Activated CD8-positive, alpha-beta memory T cell treated with anti-CD3 and anti-CD28 coated beads for 1 hour (primary cell): Measurements from ENCODE around the gene PPP1R37.

Source experiments
- DNase-seq, 2 donors: peaks; one replicate each; pipeline ENCODE4 v3.0.0-alpha.2; 2020; ENCODE audit warnings: low read depth in 1 of 2; ENCODE audit errors: extremely low read depth in 1 of 2

The PPP1R37 gene

DNA sequence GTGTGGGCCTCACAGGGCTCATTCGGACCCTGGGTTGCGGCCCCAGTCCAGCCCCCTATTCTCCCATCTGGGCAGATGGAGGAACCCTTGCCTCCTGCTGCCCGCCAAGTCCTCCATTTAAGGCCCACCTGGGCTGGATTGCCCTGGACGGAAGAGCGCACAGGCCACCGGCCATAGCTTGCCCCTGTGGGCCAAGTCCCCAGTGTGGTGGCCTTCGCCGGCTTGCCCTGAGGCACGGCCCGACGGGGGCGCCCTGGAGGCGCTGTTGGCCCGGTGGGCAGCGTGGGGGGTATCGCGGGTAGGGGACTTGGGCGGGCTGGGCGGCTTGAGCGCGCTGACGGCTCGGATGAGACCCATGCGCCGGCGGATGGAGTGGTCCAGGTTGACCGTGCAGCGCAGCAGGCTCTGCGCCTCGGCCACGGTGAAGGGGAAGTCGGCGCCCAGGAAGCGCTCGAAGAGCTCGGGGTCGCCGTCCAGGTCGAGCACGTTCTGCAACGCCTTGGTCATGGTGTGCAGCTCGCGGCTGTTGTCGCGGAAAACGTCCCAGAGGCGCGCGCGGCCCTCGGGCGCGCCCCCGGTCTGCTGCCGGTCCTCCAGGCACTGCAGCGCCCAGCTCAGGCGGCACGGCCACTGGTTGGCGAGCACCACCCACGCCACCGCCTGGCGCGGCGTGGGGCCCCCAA is 59.0 kb downstream of the PPP1R37 start:
- no peak for DNase-seq

DNA sequence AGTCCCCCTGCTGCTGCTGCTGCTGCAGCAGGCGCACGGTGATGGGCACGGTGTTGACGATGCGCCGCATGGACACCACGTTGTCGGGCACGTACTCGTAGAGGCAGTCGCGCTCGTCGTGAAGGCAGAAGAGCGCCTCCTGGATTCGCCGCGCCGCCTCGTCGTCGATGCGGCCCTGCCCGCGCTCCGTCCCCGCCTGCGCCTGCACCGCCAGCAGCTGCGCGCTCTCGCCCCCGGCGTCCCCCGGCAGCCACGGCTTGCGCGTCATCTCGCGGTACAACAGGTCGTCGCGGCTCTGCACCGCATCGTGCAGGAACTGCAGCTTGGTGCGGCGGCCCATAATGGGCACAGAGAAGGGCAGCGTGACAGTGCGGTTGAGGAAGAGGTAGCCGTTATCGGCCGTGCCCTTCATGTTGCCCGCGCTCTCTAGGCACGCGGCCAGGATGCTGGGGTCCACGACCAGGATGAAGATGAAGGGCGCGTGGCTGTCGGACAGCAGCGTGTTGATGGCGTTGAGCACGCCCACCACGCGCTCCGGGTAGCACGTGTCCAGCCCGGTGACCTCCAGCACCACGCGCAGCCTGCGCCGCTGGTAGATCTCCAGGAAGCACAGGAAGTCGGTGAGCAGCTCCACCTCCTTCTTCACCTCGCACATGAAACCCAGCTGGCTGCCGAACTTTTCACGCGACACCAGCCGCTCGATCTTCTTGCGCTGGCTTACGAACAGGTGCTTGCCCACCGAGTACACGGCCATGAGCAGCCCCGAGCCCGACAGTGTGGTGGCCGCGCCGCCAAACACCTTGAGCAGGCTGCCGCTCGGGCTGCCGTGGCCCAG is 59.7 kb downstream of the PPP1R37 start:
- DNase-seq: peak in 1 of 2 donors; percentile 19

DNA sequence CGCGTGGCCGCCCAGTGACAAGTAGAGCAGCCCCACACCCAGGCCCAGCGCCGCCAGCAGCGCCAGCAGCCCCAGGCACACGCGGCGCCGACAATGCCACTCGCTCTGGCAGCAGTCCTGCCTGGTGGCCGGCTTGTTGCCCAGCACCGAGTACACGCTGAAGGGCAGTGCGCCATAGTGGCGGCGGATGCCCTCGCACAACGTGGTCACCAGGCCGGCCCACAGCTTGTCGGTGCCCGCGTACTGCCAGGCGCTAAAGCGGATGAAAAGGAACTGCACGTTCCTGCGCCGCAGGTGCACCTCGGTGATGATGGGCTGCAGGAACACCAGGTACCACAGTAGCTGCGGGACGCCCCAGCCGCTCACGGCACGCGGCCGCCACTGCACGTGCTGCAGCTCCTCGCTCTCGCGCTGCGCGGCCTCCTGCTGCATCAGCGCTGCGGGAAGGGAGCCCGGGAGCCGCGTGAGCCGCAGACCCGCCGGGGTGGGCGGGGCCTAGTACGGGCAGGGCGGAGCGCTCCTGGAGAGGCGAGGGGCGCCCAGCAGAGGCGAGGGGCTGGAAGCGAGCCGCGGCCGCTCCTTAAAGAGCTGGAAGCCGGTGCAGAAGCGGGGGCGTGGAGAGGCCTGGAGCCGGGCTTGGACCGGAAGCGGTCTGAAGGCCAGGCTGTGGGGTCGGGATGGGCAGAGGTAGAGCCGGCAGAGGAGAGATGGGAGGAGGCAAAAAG is 60.5 kb downstream of the PPP1R37 start:
- DNase-seq: peak in 1 of 2 donors; percentile 6

DNA sequence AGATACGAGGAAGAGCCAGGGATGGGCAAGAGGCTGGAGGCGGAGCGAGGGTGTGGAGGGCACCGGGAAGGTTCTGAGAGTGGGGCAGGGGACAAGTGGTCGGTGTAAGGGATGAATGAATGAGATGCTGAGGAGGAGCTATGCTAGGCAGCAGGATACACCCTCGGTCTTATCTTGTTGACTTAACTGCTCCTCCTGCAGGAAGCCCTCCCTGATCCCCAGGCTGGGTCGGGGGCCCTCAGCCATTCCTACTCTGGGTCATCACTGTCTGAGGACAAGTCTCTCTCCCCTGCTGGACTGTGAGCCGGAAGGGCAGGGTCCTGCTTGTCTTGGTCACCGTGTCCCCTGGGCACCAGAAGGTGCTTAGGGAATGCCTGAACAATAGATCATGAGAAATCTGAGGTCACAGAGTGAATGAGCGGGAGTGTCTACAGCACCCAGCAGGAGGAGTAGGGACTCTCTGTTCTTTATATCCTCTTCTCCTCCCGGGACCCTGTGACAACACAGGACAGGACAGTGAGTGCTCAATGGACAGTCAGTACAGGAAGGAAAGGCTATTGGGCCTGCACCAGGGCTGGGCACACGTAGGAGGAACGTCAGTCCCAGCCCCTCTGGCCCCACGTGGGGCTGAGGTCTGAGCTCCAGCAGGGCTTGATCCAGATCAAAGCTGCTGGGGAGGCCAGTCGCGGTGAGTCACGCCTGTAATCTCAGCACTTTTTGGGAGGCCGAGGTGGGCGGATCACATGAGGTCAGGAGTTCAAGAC is 61.3 kb downstream of the PPP1R37 start:
- DNase-seq: no peak

DNA sequence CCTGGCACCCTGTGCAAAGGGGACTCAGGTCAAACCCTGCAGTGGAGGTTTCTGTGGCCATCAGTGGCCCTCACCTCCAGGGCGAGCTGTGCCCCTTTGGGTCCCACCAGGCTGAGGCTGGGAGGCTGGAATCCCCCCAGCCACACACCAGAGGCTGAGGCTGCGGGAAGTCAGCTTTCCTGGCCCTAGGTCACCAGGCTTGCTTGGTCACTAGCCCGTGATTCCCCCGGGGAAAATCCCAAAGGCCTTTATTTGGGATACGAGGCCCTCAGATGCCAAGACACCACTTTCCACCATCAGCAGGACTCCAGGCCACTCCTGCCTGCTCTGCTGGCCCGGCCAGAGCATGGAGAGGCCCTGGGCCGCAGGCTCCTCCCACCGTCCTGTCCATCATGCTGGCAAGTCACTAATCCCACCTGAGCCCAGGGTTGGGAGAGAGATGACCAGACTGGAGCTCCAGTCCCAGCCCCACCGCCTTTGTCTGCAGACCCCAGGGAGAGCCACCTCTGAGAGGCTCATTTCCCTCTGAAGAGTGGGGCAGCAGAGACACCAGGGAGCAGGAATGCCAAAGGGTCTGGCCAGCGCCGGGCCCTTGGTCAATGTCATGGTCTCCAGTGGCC is 63.1 kb downstream of the PPP1R37 start:
- no peak for DNase-seq

DNA sequence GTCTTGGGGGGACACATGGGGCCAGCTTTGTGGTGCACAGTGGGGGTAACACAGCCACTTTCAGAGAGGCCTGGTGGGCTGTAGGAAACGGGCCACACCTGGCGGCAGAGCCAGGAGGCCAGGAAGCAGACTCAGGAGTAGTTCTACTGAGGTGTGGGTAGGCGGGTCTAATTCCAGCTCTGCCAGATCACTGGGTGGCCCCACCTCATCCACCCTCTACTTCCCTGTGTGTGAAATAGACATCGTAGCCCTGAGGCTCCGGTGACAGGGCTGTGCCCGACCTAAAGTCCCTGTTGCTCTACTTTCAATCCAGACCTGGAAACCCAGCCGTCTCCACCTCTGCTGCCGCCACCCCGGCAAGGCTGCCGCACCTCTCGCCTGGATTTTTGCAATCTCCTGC is 63.8 kb downstream of the PPP1R37 start:
- DNase-seq: no peak

DNA sequence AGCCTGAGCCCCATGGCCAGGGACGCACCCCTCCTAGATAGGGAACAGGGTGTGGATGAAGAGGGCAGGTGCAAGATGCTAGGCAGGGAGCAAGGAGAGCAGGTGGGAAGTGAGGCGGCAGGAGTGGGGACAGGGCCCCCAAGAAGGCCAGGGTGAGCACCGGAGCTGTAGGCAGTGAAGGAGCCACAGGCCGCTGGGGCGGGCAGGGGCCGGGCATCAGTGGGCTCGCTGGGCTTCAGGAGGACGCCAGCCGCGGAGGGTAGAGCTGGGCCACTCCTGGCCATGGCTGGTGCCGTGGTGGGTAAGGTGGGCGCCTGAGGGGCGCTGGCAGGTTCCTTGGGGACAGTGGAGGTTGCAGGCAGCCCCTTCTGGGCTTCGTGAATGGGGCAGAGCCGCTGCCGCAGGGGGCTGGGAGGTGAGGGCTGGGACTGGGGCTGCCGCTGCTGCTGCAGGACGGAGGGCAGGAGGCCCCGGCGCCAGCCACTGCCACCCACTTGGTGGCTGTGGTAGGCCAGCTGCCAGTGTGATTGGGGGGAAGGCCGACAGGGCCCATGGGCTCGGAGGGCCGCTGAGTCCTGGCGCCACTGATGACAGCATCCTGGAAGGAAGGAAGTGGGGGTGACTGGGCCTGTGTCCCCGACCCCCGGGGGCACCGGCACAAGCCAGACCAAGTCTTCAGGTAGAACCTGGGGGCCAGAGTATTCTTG is 65.7 kb downstream of the PPP1R37 start:
- no peak for DNase-seq

DNA sequence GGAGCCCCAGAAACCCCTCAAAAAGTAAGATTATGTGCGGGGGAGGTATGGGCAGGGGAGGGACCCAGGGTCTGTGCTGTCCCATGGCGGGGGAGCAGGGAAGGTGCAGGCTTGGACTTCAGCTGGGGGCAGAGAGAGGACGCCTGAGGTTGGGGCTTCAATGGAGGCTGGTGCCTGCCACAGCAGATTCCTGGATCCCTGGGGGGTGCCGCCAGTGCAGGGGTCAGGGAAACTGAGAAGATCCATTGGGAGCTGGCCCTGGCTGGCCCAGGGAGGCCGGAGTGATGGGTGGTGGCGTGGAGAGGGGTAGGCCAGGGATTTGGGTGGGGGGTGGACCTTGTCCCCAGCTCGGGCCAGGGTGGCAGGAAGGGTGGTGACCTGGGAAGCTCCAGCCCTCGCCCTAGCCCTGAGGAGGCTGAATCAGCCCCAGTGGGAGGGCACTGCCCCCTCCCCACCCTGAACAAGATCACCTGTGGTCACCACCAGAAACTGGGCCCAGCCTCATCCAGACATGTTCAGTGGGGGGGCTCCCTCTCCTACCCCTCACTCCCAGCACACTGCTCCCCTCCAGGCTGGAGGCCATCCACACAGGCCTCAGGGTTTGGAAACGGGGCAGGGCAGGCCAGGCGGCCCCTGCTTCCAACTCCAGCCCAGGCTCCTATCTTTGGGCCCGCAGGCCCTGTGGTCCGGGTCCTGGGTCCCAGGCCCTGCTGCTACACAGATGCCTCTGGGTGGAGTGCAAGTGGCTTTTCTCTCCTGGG is 66.4 kb downstream of the PPP1R37 start:
- no peak for DNase-seq

DNA sequence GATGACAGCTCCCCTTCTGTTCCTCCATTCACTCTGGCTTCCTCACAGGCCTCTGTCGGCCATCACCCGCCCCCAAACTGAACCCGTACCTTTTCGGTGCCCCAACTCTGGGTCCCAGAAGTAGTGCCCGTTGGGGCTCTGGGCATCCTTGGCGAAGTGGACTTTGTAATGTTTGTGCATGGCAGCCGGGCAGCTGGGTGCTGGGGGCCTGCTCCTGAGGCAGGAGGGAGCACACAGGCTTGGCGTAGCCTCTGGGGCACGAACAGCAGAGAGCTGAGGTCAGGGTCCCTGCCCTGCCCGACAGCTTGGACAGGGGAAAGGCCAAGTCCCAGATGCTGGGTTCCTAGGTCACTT is 67.0 kb downstream of the PPP1R37 start:
- DNase-seq: no peak

DNA sequence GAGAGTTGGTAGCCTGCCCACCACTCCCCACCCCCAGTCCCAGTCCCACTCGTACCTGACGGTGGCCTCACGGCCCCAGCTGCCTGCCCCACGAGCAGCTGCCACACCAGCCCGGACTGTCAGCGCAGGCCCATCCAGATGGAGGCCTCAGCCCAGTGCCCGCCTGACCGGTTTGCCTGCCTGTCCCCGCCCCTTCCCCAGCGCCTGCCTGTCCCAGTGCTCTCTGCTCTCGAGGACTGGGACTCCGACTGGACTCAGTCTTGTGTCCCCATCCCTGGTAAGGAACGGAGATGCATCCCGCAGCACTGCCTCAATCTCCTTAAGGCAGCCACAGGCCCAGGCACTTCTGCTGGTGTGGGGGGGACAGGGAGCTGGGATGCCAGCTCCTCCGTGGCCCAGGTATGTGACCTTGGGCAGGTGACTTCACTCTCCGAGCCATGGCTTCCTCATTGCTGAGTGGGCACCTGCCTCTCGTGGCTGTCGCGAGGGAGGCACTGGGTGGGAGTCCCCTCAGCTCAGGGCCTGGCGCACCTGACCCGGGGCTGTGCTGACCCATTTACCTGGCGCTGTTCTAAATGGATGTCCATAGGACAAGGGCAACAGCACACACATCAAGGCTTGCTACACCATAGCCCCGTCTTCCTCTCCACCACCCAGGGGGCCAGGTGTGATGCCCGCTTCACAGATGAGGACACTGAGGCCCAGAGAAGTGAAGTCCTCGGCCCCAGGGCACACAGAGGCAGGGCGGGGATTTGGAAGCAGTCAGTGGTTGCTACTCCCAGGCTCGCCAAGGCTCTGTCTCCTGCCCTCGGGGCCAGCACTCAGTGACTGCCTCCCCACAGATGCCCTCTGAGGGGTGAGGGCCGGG is 68.1 kb downstream of the PPP1R37 start, which contains the start of gene NKPD1:
NKPD1 (minus strand) TSS at position 113 of the 868 bp plus-strand sequence. CDS start 832 bp downstream, outside the sequence.
- DNase-seq: no peak

DNA sequence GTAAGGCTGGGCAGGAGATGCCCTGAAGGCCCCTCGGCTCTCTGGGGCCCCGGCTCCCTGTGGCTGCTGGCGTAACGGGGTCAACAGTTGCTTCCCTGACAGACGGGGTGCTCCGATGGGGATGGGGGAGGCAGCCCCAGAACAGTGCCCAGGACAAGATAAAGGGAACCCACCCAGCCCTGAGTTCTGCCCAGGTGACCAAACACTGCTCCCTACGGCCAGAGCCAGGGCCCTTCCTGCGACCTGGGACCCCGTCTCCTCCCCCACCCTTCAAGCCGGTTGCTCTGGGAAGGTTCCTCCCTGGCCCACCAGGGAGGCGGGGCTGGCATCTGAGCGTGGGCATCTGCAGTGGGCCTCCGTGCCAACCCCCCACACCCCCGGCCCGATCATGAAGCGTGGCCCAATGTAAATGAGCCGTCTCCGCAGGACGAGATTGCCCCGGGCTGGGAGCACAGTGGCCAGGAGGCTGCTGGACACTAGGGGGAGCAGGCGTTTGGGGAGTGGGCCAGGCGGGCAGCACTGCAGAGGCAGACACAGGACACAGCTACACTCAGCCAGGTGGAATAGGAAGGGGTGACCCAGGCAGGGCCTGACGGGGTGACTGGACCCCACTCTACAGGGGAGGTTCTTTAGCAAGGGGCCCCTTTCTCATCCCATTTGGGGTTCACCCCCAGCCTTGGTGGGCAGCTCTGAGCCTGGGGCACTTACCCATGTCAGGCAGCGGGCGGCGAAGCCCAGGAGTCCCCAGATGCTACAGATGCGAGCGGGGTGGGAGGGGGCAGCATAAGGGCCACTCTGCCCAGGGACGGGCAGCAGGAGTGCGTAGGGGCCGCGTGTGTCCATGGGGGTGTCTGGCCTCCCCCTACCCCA is 69.0 kb downstream of the PPP1R37 start:
- DNase-seq: no peak

DNA sequence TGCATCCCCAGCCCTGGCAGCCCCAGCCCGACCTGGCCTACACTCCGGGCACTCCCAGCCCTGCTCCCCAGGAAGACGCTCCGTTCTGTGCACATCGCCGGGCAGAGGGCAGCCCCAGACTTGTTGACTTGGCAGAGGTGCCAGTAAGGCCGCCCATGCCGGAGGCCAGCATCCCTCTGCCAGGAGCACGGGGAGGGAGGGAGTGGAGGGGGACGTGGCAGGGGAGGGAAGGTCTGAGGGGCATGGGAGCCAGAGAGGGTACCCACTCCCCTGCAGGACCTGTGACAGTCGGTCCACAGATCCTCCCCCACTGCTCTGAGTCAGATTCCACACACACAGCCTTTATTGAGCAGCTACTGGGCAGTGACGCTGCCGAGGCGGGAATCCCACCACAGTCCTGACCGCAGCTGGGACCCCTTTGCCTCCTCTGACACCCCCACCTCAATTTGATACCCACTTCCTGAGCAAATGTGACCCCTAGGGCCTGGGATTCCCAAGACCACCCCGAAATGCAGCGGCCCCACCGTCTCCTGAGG is 69.7 kb downstream of the PPP1R37 start:
- DNase-seq: no peak

DNA sequence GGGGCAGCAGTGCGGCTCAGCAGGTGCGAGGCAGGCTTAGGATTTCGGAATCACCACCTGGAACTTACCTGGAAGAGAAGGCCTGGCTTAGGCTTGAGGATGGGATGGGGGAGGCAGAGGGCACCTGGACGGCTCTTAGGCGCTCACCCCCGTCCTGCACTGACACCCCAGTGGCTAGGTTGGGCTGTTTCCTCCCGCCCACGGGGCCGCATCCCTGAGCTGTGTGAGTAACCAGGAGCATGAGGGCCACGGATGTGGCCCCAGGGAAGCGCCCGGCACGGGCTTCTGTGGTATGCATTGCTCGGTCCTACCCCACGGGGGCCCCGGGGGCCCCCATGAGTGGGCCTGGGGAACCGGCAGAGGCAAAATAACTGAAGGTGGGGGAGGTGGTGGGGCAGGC is 70.2 kb downstream of the PPP1R37 start:
- no peak for DNase-seq

DNA sequence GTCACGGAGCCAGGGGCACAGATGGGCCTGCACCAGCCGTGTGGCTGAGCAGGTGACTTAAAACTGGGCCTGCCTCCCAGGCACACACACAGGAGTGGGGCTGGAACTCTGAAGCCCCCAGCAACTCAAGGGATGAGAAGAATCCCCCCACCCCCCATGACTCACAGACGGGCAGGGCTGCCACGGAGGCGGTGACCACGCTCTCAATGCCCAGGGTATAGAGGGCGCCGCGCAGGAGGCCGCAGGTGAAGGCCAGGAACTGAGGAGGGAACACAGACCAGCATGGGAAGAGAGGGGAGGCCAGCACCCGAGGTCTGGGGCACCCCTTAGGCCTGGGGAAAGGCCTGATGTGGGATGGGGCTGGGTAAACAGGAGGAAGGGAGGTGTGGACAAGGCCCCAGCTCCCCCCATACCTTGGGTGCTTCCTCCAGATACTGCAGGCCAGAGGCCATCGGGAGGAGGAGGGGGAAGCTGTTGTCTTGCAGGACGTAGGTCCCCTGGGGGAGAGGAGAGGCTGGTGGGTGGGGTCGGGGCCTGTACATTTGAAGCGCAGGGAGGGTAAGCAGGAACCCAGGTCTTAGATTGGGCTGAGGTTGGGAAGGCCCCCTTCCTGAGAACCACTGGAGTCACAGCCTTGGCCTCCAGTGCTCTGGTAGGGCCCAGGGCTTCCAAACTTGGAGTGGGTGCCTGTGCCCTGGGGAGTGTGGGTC is 70.9 kb downstream of the PPP1R37 start:
- DNase-seq: no peak

DNA sequence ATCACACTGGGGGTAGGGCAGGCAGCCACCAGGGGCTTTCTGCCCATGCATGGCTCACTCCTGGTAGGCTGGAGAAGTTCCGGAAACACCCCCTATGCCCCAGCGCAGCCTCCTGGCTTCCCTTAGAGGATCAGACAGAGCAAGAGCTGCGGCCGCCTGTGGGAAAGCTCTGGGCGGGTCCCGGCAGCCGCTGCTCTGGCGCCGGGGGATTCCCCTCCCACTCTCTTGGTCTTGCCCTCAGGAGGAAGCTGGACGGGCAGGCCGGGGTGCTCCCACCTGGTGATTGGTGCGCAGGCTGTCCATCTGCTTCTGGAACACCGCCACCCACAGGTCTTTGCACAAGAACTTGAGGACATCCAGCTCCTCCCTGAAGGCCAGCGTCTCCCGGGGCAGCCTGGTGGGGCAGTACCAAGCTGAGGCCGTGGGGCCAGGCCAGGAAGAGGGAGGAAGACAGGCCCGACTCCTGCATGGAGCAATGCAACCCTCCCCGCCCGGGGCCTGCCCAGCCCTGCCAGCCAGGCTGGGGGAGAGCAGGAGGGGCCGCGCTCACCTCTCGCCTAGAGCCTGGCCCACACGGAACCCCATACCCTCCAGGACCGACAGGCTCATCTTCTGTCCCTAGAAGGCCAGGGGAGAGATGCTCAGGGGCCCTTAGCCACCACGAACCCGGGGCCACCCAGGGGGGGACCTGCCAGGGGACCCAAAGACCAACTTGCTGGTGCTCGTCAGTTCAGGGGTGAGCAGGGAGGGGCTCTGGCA is 71.8 kb downstream of the PPP1R37 start:
- peak in 1 of 2 donors; percentile 11 for DNase-seq
